PC-3 (cell line): ENCODE measurements around the gene YJEFN3. TPM values are rescaled to one million over a fixed set of nuclear protein-coding genes. Genes with fewer than 3 reads are reported as not detected.

ENCODE experiments used
- ATAC-seq: fragments of 200-7000 bp; cut with Tn5 transposase; 2 replicates; pipeline ENCODE4 v1.9.1; 2020; ENCODE audit warnings: mild to moderate bottlenecking, moderate library complexity
- BruUV-seq: library from RNA; stranded (reverse); fragments of 400-500 nt; replicated peaks from 2 replicates; lab custom pipeline; 2021; lab: Mats Ljungman, UMichigan
- CTCF ChIA-PET: fragments of 300-600 bp; sonication (Branson Sonifier 250); formaldehyde crosslinking; loops from one replicate; lab custom pipeline; 2022; ENCODE audit warnings: antibody characterized with exemption; lab: Charles Lee
- POLR2A ChIA-PET: fragments of 300-600 bp; sonication (Branson Sonifier 250); formaldehyde crosslinking; loops from one replicate; lab custom pipeline; 2022; ENCODE audit warnings: antibody characterized with exemption; ENCODE audit not compliant: unreplicated experiment; lab: Charles Lee
- DNase-seq: peaks from one replicate; pipeline ENCODE4 v3.0.0-alpha.2; 2015
- H2AFZ ChIP-seq: fragments of 300-600 bp; sonication (generic); 2 replicates; pipeline ENCODE4 v1.6.0; 2016; ENCODE audit warnings: antibody characterized with exemption, low read length
- H3F3A ChIP-seq: fragments of 300-600 bp; sonication (generic); one replicate; pipeline ENCODE4 v1.6.0; 2017; ENCODE audit warnings: antibody characterized with exemption, low read length, control low read depth, mild to moderate bottlenecking; ENCODE audit not compliant: unreplicated experiment
- H3K27ac ChIP-seq: fragments of 300-600 bp; sonication (generic); 2 replicates; pipeline ENCODE4 v1.5.1; 2016; ENCODE audit warnings: mild to moderate bottlenecking, low read length
- H3K27me3 ChIP-seq: fragments of 300-600 bp; sonication (generic); 2 replicates; pipeline ENCODE4 v1.6.1; 2016; ENCODE audit warnings: low read length, mixed read lengths
- H3K36me3 ChIP-seq: fragments of 300-600 bp; sonication (generic); 2 replicates; pipeline ENCODE4 v1.6.1; 2016; ENCODE audit warnings: low read depth, mixed run types, low read length, mixed read lengths
- H3K4me1 ChIP-seq: fragments of 300-600 bp; sonication (generic); 2 replicates; pipeline ENCODE4 v1.5.1; 2016; ENCODE audit warnings: low read length; ENCODE audit not compliant: insufficient read depth
- H3K4me2 ChIP-seq: fragments of 300-600 bp; sonication (generic); 2 replicates; pipeline ENCODE4 v1.6.0; 2016; ENCODE audit warnings: low read length
- H3K4me3 ChIP-seq: fragments of 300-600 bp; sonication (generic); 2 replicates; pipeline ENCODE4 v1.5.1; 2016; ENCODE audit warnings: mild to moderate bottlenecking, low read length, mixed read lengths
- H3K79me2 ChIP-seq: fragments of 300-600 bp; sonication (generic); 2 replicates; pipeline ENCODE4 v1.6.1; 2017; ENCODE audit warnings: low read length, mixed read lengths
- H3K9ac ChIP-seq: fragments of 300-600 bp; sonication (generic); 2 replicates; pipeline ENCODE4 v1.6.0; 2016; ENCODE audit warnings: mild to moderate bottlenecking, low read length
- H3K9me2 ChIP-seq: fragments of 300-600 bp; sonication (generic); replicated peaks from 2 replicates; pipeline ENCODE4 v1.6.1; 2016; ENCODE audit warnings: mixed run types, low read length, mixed read lengths
- H3K9me3 ChIP-seq: fragments of 300-600 bp; sonication (generic); 2 replicates; pipeline ENCODE4 v1.6.1; 2016; ENCODE audit warnings: low read length, mixed read lengths
- H4K20me1 ChIP-seq: fragments of 300-600 bp; sonication (generic); 2 replicates; pipeline ENCODE4 v1.6.1; 2016; ENCODE audit warnings: low read length, mixed read lengths
- CTCF ChIP-seq: fragments of 300-600 bp; sonication (generic); conservative IDR thresholded peaks from 2 replicates; pipeline ENCODE4 v1.5.1; 2017; ENCODE audit warnings: antibody characterized with exemption, low read depth, mild to moderate bottlenecking, low read length
- EZH2 ChIP-seq: fragments of 300-600 bp; sonication (generic); IDR thresholded peaks from one replicate; pipeline ENCODE4 v1.6.1; 2017; ENCODE audit warnings: antibody characterized with exemption, mild to moderate bottlenecking, low read length; ENCODE audit not compliant: unreplicated experiment
- EZH2phosphoT487 ChIP-seq: fragments of 300-600 bp; sonication (generic); IDR thresholded peaks from 2 replicates; pipeline ENCODE4 v1.6.1; 2018; ENCODE audit warnings: mild to moderate bottlenecking, antibody characterized with exemption, low read length, borderline replicate concordance
- intact Hi-C: fragments of 100-400 bp; cut with micrococcal nuclease; formaldehyde crosslinking; loops from 2 replicates; pipeline ENCODE4 v1.9.0; 2023
- total RNA-seq: library from RNA; depleted of rRNA; stranded (reverse); fragments of >200 nt; gene quantifications from 2 replicates; pipeline ENCODE4 v1.2.3, GENCODE V29; 2014

YJEFN3 gene
- total RNA-seq, 1 experiment from 2014 or later, result 8.1 TPM

GRCh38 chr19:19482809-19483596, 45.7 kb upstream of the YJEFN3 start:
- Histone ChIP-seq H3K4me1 (peaks cover under 1% of the 10 kb centered on the region; the same call in 1 of the 2 replicates), H3K4me3 (no peak overlapping the region), H3F3A (no peaks in the 10 kb centered on the region), H3K9me2 (no peaks in the 10 kb centered on the region), H3K36me3 (peaks cover 12% of the 10 kb centered on the region), H3K4me2 (no peak overlapping the region), H3K27me3 (no peaks in the 10 kb centered on the region), H4K20me1 (no peaks in the 10 kb centered on the region; the same call in 1 of the 2 replicates), H3K9ac (no peak overlapping the region), H2AFZ (no peak overlapping the region), H3K27ac (no peak overlapping the region), H3K9me3 (no peaks in the 10 kb centered on the region), H3K79me2 (peaks cover 49% of the 10 kb centered on the region)
- ATAC-seq (no peak), DNase-seq (no peak)
- no peak for TF ChIP-seq CTCF
- TF ChIP-seq EZH2phosphoT487, result no peak
- no peak for TF ChIP-seq EZH2
- no TSS peak for BruUV-seq
- intact Hi-C loops, result no loop called here
- POLR2A ChIA-PET, result interaction anchor here (0.5 kb wide), 1 partner anchor 40 kb away, joined by 5 read pairs; no protein-coding TSS in a partner anchor
- CTCF ChIA-PET, result no interaction called here

GRCh38 chr19:19485161-19485997, 43.3 kb upstream of the YJEFN3 start:
- H3K4me1 ChIP-seq, result peaks cover 22% of the 10 kb centered on the region
- H3K4me3 ChIP-seq, result no peak overlapping the region
- ATAC-seq, result no peak
- no peaks in the 10 kb centered on the region for H3F3A ChIP-seq
- ChIA-PET CTCF (no interaction called here), POLR2A (no interaction called here)
- intact Hi-C loops, result no loop called here
- H2AFZ ChIP-seq, result no peak overlapping the region
- peaks cover 8% of the 10 kb centered on the region for H3K36me3 ChIP-seq
- TF ChIP-seq CTCF (no peak), EZH2 (no peak), EZH2phosphoT487 (no peak)
- H3K27ac ChIP-seq, result no peak overlapping the region
- peaks cover 32% of the 10 kb centered on the region for H3K79me2 ChIP-seq
- H3K9me2 ChIP-seq, result no peaks in the 10 kb centered on the region
- H3K27me3 ChIP-seq, result no peaks in the 10 kb centered on the region
- no peak for DNase-seq
- H3K9ac ChIP-seq, result no peak overlapping the region
- H3K9me3 ChIP-seq, result no peaks in the 10 kb centered on the region
- no peak overlapping the region for H3K4me2 ChIP-seq
- no peaks in the 10 kb centered on the region; the same call in 1 of the 2 replicates for H4K20me1 ChIP-seq
- BruUV-seq, result no TSS peak

- peaks cover 33% of the 10 kb centered on the region for H3K79me2 ChIP-seq
- peaks cover 22% of the 10 kb centered on the region for H3K4me1 ChIP-seq
- no peak overlapping the region for H2AFZ ChIP-seq
- no peak for DNase-seq
- no peak overlapping the region for H3K4me2 ChIP-seq
- BruUV-seq, result no TSS peak
- intact Hi-C loops, result no loop called here
- TF ChIP-seq EZH2phosphoT487, result no peak
- H3K4me3 ChIP-seq, result no peak overlapping the region
- no peak for ATAC-seq
- H4K20me1 ChIP-seq, result no peaks in the 10 kb centered on the region
- H3K9ac ChIP-seq, result no peak overlapping the region
- H3F3A ChIP-seq, result no peaks in the 10 kb centered on the region
- CTCF ChIA-PET, result no interaction called here
- H3K27me3 ChIP-seq, result no peaks in the 10 kb centered on the region
- no peaks in the 10 kb centered on the region for H3K9me3 ChIP-seq
- H3K9me2 ChIP-seq, result no peaks in the 10 kb centered on the region
- H3K27ac ChIP-seq, result no peak overlapping the region
- POLR2A ChIA-PET, result interaction anchor here (0.5 kb wide), 1 partner anchor 100 kb away, joined by 18 read pairs; no protein-coding TSS in a partner anchor
- peaks cover 6% of the 10 kb centered on the region; the same call in 1 of the 2 replicates for H3K36me3 ChIP-seq
Measured at GRCh38 chr19:19485998-19486290, 42.8 kb upstream of the YJEFN3 start.
